Stomach smooth muscle (tissue), 2 donors: ENCODE data around the gene TTBK1.

ENCODE experiments used
- H3K27ac ChIP-seq: one replicate; pipeline ENCODE4 v1.7.0; 2013; ENCODE audit warnings: mild to moderate bottlenecking, low read length, inconsistent platforms
- H3K27me3 ChIP-seq, 2 donors: one replicate each; pipeline ENCODE4 v1.7.0; 2013; ENCODE audit warnings: low read length in 2 of 2; ENCODE audit not compliant: insufficient read depth in 2 of 2, control insufficient read depth in 1 of 2
- H3K36me3 ChIP-seq, 2 donors: one replicate each; pipeline ENCODE4 v1.7.0; 2013; ENCODE audit warnings: low read length in 2 of 2; ENCODE audit not compliant: control insufficient read depth in 2 of 2, insufficient read depth in 2 of 2
- H3K4me1 ChIP-seq: one replicate; pipeline ENCODE4 v1.7.0; 2013; ENCODE audit warnings: low read length; ENCODE audit not compliant: control insufficient read depth, insufficient read depth
- H3K4me3 ChIP-seq, 2 donors: one replicate each; pipeline ENCODE4 v1.7.0; 2013; ENCODE audit warnings: low read length in 2 of 2
- H3K9ac ChIP-seq, 2 donors: one replicate each; pipeline ENCODE4 v1.7.0; 2013; ENCODE audit warnings: low read length in 2 of 2, mild to moderate bottlenecking in 1 of 2
- H3K9me3 ChIP-seq, 2 donors: one replicate each; pipeline ENCODE4 v1.7.0; 2013; ENCODE audit warnings: low read length in 2 of 2; ENCODE audit not compliant: control insufficient read depth in 2 of 2
- donor health status: healthy.
- donor health status: Pancreatic carcinoma.

Gene TTBK1

DNA sequence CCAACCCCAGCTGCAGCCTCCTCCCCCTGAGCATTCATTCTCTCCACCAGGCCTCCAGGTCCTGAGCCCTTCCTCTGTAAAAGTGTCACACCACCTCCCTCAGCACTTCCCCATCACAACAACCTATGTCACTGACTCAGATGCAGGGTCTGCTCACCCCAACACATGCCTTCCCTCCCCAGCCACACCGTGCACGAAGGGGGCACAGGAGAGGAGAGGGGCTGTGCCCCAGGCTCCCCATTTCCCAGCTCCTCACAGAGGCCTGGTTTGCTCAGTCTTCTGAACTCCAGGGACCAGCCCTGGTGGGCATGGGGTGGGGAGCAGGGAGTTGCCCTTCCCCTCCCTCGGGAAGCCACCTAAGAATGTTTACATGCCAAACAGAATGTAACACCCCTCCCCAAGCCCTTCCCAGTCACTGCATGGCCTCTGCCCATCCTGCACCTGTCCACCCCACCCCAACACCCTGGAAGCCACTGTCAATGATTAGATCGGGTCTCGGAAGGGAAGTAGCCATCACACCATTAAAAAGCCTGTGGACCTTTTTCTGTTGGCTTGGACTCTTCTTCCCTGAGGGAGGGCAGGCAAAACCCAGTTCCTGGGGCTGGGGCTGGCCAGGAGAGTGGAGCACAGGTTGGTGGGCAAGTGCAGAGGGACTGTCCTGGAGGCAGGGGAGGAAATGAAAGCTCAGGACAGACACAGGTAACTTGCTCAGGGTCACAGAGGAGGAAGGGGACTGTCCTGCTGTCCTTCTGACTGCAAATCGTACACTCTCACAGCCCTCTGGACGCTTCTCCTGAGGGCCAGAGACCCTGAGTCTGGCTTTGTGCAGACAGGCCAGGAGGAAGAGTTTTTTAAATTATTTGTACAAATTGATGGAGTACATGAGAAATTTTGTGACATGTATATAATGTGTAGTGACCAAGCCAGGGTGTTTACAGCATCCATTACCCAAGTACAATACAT lies 44.7 kb downstream of the TTBK1 start:
- Histone ChIP-seq H3K27me3 (peaks cover 0 to 3% of the 10 kb centered on the region in 2 donors), H3K9me3 (no peaks in the 10 kb centered on the region), H3K4me3 (no peak overlapping the region), H3K4me1 (no peaks in the 10 kb centered on the region), H3K27ac (no peak overlapping the region), H3K36me3 (no peaks in the 10 kb centered on the region), H3K9ac (no peak overlapping the region)

DNA sequence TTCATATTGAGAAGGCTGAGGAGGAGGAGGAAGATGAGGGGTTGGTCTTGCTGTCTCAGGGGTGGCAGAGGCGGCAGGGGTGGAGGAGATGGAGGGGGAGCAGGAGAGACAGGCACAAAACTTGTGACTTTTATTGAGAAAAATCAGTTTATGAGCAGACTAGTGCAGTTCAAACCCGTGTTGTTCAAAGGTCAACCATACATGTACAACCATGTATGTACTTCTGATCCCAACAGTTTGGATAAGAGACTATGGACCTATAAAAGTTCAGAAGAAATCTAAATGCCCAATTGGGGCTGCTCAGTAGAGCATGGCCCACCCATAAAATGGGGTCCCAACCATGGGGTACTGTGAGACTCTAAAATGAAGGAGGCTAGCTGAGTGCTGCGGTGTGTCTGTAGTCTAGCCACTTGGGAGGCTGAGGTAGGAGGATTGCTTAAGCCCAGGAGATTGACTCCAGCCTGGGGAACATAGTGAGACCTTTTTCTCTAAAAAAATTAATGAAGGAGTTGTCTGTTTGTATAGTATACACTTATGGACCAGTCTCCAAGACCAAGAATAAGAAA lies 47.1 kb downstream of the TTBK1 start:
- Histone ChIP-seq H3K9me3 (no peaks in the 10 kb centered on the region), H3K36me3 (no peaks in the 10 kb centered on the region), H3K4me1 (no peaks in the 10 kb centered on the region), H3K27ac (no peak overlapping the region), H3K9ac (no peak overlapping the region), H3K4me3 (no peak overlapping the region), H3K27me3 (peaks cover 0 to 3% of the 10 kb centered on the region in 2 donors)

DNA sequence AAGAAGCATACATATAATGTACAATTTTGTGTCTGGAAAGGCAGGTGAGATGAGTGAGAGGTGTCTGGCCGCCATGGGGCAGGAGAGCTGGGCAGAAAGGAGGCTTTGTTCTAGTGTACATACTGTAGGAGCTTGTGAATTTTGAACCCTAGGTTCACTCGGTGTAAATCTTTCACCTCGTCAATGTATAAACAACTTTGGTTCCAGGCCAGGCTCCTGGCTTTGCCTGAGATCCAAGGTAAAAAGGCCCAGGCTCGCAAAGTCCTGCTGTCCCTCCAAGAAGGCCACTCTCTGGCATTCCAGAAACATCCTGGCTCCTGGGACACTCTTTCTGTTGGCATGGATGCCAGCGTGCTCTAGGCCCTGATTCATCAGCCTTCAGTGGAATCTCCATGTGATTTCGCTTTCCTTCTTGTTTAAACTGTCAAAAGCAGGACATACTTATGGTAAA lies 47.6 kb downstream of the TTBK1 start:
- Histone ChIP-seq H3K9me3 (no peaks in the 10 kb centered on the region), H3K4me3 (no peak overlapping the region), H3K4me1 (no peaks in the 10 kb centered on the region), H3K36me3 (no peaks in the 10 kb centered on the region), H3K9ac (no peak overlapping the region), H3K27me3 (peaks cover 0 to 3% of the 10 kb centered on the region in 2 donors), H3K27ac (no peak overlapping the region)

DNA sequence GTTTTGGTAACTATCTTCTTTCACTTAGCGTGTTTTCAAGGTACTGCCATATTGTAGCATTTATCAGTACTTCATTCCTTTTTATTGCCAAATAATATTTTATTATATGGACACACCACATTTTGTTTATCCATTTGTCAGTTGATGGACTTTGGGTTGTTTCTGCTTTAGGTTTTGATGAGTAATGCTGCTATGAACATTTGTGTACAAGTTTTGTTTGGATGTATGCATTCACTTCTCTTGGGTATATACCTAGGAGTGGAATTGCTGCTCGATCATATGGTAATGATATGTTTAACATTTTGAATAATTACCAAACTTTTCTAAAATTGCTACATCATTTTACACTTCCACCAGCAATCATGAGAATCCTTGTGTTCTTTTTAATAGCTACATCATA lies 48.4 kb downstream of the TTBK1 start:
- H3K4me3 ChIP-seq, result no peak overlapping the region
- no peaks in the 10 kb centered on the region for H3K9me3 ChIP-seq
- H3K9ac ChIP-seq, result no peak overlapping the region
- no peaks in the 10 kb centered on the region for H3K36me3 ChIP-seq
- no peaks in the 10 kb centered on the region for H3K4me1 ChIP-seq
- no peak overlapping the region for H3K27ac ChIP-seq
- H3K27me3 ChIP-seq, result peaks cover 0 to under 1% of the 10 kb centered on the region in 2 donors

DNA sequence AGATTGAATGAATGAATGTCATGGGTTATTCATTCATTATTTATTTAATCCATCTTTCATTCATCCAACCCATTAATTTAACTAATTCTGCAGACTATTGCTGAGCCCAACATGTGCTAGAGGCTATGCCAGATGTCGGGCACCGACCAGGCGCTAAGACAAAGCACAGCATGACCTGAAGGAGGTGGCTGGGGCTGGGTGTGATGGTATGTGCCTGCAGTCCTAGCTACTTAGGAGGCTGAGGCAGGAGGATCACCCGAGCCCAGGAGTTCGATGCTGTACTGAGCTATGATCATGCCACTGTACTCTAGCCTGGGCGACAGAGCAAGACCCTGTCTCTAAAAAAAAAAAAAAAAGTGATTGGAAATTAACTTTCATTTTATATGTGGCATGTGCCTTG lies 49.1 kb downstream of the TTBK1 start:
- H3K27me3 ChIP-seq, result peaks cover 0 to 2% of the 10 kb centered on the region in 2 donors
- no peaks in the 10 kb centered on the region for H3K9me3 ChIP-seq

DNA sequence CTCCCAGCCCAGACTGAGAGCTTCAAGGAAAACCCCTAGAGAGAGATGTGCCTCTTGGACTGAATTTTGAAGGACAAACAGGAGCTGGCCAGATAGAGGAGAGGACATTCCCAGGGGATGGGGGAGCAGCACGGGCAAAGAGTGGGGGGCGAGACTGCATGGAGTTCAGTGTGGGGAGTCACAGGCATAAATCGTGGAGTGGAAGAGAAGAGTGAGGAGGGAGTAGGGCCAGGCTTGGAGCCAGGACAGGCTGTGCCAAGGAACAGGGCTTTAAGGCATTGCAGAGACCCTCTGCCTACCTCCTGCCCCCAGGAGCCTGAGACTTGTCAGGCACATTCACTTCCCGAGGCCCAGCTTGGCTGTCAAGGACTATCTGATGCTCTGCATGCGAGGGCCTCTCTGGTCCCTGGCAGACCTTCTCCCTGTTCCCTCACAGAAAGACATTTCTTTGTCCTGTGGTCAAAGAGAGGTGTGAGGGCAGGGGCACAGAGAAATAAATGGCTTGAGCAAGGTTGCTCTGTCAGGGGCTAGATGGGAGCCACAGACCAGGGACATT lies 49.6 kb downstream of the TTBK1 start:
- Histone ChIP-seq H3K4me3 (no peak overlapping the region), H3K27me3 (peaks cover 2 to 4% of the 10 kb centered on the region in 2 donors), H3K27ac (no peak overlapping the region), H3K9me3 (no peaks in the 10 kb centered on the region), H3K9ac (no peak overlapping the region), H3K4me1 (no peaks in the 10 kb centered on the region), H3K36me3 (no peaks in the 10 kb centered on the region)

More for the DNA sequence above, 49.1 kb downstream of the TTBK1 start:
- Histone ChIP-seq H3K9ac (no peak overlapping the region), H3K4me3 (no peak overlapping the region), H3K27ac (no peak overlapping the region), H3K36me3 (no peaks in the 10 kb centered on the region), H3K4me1 (no peaks in the 10 kb centered on the region)

DNA sequence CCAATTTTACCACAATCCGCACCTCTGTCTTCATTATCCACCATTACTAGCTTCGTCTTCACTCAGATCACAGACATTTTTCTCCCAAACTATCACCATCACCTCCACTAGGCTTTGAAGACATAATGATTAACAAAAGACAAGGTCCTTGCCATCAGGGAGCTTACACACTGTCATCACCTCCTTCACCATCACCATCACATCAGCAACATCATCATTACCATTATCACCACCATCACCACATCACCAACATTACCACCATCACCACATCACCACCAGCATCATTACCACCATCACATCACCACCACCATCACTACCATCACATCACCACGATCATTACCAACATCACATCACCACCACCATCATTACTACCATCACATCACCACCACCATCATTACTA lies 50.4 kb downstream of the TTBK1 start:
- Histone ChIP-seq H3K4me1 (no peaks in the 10 kb centered on the region), H3K4me3 (no peak overlapping the region), H3K9ac (no peak overlapping the region), H3K9me3 (no peaks in the 10 kb centered on the region), H3K36me3 (no peaks in the 10 kb centered on the region), H3K27me3 (peaks cover 9 to 12% of the 10 kb centered on the region in 2 donors), H3K27ac (no peak overlapping the region)

DNA sequence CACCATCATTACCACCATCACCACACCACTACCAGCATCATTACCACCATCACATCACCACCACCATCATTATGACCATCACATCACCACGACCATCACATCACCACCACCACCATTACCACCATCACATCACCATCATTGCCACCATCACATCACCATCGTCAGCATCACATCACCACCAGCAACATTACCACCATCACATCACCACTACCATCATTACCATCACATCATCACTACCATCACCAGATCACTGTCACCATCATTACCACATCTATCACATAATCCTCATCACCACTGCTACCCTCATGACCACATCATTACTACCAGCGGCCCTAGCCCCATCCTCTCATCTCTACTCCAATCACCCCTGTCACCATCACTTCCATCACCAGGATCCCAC lies 51.3 kb downstream of the TTBK1 start:
- Histone ChIP-seq H3K36me3 (no peaks in the 10 kb centered on the region), H3K4me3 (no peak overlapping the region), H3K9ac (no peak overlapping the region), H3K27ac (no peak overlapping the region), H3K4me1 (no peaks in the 10 kb centered on the region), H3K9me3 (no peaks in the 10 kb centered on the region), H3K27me3 (peaks cover 13 to 17% of the 10 kb centered on the region in 2 donors)

DNA sequence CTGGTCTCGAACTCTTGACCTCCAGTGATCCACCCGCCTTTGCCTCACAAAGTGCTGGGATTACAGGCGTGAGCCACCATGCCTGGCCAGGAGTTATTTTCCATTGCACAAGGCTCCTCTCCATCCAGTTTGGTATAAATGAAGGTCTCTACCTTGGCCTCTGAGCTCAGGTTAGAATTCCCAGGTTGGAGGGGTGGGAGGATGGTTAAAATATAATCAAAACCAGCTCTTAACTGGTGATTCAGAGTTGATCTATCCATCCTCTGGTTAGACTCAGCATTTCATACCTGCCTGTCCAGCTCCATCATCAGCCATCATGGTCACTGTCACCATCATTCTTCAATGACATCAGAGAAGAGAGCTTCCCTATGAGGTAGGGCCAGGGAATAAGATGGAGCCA lies 52.2 kb downstream of the TTBK1 start:
- H3K36me3 ChIP-seq, result no peaks in the 10 kb centered on the region
- no peak overlapping the region for H3K27ac ChIP-seq
- peaks cover 16 to 23% of the 10 kb centered on the region in 2 donors for H3K27me3 ChIP-seq
- no peak overlapping the region for H3K4me3 ChIP-seq
- H3K9ac ChIP-seq, result no peak overlapping the region
- H3K4me1 ChIP-seq, result no peaks in the 10 kb centered on the region
- H3K9me3 ChIP-seq, result no peaks in the 10 kb centered on the region

DNA sequence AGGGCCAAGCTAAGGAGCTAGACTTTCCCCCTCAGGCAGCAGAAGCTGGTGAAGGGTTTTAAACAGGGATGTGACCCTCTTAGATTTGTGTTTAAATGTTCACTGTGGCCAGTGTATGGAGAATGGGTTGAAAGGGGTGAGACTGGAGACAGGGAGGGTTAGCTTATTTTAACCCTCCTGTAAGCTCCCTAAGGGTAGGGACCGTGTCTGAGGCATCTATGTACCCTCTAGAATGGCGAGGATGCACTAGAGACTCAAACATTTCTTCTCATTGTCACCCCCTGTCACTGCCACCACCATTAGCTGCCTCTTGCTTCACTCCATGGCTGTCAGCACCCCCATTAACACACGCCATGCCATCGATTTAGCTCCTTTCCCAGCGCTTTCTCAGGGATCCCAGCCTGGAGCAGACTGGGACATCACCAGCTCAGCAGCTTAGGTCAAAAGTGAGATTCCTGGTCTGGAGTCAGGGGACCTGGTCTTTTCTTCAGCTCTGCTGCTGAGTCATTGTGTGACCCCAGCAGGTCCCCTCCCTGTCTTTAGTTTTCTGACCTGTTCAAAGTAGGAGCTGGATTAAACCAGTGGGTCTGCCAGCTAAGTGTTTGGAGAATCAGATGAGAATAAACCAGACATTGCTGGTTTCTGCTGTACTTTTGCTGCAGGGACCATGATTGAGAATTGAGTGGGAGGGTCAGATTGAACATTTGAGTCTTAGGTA lies 53.7 kb downstream of the TTBK1 start:
- peaks cover 20 to 23% of the 10 kb centered on the region in 2 donors for H3K27me3 ChIP-seq
- no peaks in the 10 kb centered on the region for H3K36me3 ChIP-seq
- no peaks in the 10 kb centered on the region for H3K4me1 ChIP-seq
- no peak overlapping the region for H3K9ac ChIP-seq
- H3K9me3 ChIP-seq, result no peaks in the 10 kb centered on the region
- H3K27ac ChIP-seq, result no peak overlapping the region
- H3K4me3 ChIP-seq, result no peak overlapping the region
